ENCODE measurements around the gene MUCL3.
"Not testable (repeated sequence)": the region's sequence is repeated elsewhere in the genome, so short reads cannot be mapped to it uniquely, and the experiment has no call there.

GRCh38 chr6:30969171-30969570 lies 28.4 kb downstream of the MUCL3 start:
- TF ChIP-seq, protein P1, sequence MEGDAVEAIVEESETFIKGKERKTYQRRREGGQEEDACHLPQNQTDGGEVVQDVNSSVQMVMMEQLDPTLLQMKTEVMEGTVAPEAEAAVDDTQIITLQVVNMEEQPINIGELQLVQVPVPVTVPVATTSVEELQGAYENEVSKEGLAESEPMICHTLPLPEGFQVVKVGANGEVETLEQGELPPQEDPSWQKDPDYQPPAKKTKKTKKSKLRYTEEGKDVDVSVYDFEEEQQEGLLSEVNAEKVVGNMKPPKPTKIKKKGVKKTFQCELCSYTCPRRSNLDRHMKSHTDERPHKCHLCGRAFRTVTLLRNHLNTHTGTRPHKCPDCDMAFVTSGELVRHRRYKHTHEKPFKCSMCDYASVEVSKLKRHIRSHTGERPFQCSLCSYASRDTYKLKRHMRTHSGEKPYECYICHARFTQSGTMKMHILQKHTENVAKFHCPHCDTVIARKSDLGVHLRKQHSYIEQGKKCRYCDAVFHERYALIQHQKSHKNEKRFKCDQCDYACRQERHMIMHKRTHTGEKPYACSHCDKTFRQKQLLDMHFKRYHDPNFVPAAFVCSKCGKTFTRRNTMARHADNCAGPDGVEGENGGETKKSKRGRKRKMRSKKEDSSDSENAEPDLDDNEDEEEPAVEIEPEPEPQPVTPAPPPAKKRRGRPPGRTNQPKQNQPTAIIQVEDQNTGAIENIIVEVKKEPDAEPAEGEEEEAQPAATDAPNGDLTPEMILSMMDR (IDR thresholded peaks at IDR 0.05), result not testable (repeated sequence)
- TF ChIP-seq POLR2A, POLR2AphosphoS5 (IDR thresholded peaks at IDR 0.05): not testable (repeated sequence)

Measured in breast epithelium (tissue), 3 donors.